Measurements from ENCODE around the gene ITGB3.

GRCh38 chr17:47243737-47244598 lies 9.7 kb upstream of the ITGB3 start:
- TF ChIP-seq CTCF (IDR thresholded peaks at IDR 0.05), result no peak
- TF ChIP-seq POLR2A (IDR thresholded peaks at IDR 0.05), result no peak
